GM21390 (cell line): Measurements from ENCODE around the gene STPG4.

ENCODE experiments used
- ATAC-seq: cut with Tn5 transposase; IDR thresholded peaks from one replicate; pipeline ENCODE4 v1.9.1; 2021; ENCODE audit not compliant: unreplicated experiment

Gene STPG4

DNA sequence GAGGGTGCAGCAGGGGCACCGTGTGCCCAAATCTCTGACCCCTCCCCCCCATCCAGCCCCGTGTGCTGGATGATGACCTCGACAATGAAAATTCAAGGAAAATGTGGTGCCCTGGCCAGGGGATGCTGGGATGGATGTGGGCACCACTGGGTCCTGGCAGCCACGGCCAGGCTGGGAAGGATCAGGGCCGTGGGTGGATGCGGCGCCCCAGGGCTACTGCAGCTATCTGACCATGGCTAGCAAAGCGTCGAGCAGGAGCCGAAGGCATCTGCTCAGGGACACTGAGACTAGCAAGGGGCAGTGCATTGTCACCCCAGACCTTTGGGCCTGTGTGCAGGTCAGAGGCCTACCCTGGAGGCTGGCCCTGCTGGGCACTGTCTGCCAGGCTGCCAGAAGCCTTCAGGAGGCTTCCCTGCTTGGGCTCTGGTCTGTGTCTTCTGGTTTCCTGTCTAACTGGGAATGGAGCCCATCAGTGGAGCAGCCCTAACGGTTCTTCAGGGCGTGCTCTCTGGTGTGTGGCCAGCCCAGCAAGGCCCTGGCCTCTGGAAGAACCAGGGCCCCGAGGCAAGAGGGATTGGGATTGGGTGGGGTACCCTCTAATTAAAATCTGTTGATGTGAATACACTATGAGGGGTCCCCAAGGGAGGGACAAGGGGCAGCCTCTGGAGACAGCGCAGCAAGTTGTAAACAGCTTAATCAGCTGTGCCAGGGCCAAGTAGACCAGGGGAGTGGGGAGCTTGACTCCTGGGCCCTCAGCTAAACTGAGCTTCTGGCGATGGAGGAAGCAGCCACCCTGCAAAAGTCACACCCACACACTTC, 98.0 kb downstream of the STPG4 start:
- ATAC-seq = no peak

DNA sequence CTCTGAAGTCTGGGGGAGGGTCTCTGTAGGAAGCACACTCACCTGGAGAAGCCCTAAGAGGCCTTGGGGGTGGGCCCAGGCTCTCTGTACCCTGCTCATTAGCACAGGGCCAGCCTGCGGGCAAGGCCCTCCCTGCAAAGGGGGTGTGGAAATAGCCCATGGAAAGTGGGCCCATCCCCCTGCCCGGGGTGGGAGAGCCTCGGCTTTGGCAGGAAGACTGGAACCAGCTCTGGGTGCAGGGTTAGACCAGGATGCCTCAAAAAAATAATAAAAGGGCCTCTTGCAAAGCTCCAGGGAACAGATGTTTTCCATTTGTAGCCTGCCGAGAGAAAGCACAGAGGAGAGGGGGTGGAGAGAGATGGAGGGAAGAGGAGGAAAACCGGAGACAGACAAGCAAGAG, 98.7 kb downstream of the STPG4 start:
- no peak for ATAC-seq

DNA sequence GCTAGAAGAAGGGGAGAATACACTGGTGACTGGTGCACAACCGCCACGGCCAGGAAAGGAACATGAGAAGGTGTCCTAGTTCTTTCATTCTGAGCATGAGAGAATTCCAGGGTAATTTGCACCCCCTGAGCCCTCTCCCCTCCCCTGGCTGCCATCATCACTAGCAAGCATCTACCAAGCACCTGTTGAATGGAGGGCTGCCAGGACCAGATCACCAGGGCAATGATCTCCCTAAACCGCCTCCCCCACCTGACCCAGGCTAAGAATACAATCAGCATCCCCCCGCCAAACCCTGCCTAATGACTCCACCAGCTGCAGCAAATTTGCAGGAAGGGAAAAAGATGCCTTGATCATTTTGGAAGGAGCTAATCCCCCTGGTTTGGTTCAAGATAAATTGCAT, 100.2 kb downstream of the STPG4 start:
- no peak for ATAC-seq

DNA sequence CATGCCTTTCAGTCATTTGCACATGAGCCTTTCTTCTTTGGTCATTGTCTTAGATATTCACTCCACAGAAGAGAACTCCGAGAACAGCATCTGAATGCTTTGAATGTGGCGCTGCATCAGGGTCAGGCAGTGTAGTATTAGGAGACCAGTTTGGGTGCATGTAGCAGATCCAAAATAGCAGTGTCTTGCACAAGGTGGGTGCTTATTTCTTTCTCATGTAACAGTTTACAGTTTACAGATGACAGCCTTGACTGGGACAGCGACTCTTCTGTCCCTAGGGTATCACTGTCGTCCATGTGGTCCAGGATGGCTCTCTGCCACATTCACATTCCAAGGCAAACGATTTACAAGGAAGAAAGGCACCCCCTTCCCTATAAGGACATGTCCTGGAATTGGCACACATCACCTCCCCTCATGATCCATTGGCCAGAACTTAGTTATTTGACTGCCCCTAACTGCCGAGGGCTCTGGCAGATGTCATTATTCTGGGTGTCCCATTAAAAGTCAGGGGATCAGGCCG, 101.0 kb downstream of the STPG4 start:
- no peak for ATAC-seq

DNA sequence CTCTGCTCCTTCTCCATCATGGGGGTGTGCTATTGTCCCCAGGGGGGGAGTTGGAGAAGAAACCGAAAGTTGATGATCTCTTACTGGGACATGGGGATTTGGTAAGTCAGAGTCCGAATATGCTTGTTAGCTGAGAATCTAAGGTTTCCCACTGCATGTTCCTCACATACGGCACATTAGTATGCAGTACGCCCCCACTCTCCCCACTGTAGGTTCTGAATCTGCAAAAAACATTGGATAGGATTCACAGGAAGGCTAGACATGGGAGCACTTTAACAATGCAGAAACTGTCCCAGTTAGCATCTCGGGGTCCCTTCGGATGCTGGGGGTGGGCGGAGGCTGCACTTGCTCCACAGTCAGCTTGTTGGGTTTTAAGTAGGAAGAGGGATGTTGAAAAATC, 102.3 kb downstream of the STPG4 start:
- ATAC-seq = no peak

GRCh38 chr2:47051562-47051961, 103.5 kb downstream of the STPG4 start:
- ATAC-seq = no peak

DNA sequence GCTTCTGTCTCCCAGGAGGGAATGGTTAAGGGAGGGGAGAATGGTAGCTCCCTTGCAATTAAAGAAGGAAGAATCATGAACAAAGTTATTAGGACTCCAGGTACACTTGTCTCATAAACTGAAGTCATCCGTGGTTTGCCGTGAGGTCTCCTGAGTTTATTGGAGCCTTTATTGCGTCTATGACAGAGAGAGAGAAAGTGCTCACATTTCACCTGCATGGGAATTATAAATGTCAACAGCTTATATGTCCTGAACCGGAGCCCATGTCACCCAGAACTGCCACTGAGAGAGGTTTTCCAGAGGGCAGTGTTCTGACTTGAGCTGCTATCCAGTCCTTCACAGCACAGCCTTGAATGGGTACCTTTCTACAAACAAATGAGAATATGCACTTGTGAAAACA, 104.3 kb downstream of the STPG4 start:
- no peak for ATAC-seq

GRCh38 chr2:47050021-47050760, 104.9 kb downstream of the STPG4 start:
- ATAC-seq = no peak

GRCh38 chr2:47049502-47049901, 105.6 kb downstream of the STPG4 start:
- no peak for ATAC-seq

GRCh38 chr2:47048801-47049480, 106.2 kb downstream of the STPG4 start:
- no peak for ATAC-seq

DNA sequence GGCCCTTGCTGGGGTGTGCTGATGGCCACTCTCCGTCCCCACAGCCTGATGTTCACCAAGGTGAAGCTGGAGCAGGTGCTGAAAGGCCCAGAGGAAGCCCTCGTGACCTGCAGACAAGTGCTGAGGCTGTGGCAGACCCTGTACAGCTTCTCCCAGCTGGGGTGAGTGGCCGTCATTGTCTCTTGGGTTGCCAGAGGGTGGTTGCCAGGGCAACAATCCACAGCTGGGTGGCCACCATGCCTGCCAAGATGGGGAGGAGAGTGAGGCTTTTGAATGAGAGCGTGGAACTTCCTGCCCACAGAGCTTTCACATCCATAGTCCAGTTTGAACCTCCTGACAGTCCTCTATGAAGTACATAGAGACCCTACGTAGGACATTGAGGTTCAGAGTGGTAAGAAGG, 108.8 kb downstream of the STPG4 start:
- ATAC-seq = no peak

DNA sequence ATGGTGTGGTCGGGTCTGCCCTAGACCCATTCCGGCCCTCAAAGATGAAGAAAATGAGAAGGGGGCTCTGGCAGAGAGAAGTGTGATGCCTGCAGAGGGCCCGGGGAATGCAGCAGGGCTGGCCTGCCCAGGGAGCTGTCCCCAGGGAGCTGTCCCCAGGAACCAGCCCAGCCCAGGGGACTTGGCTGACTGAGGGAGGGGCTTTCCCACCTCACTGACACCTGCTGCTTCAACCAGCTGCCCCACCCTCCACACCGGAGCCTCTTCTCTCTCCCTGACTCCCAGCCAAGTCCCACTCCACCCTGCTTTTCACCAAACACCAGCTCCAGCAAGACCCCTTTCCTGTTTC, 111.2 kb downstream of the STPG4 start:
- ATAC-seq = no peak

- ATAC-seq = no peak
Observed at GRCh38 chr2:47043142-47043890, 111.8 kb downstream of the STPG4 start.

- no peak for ATAC-seq
Observed at GRCh38 chr2:47041891-47042684, 113.0 kb downstream of the STPG4 start.

DNA sequence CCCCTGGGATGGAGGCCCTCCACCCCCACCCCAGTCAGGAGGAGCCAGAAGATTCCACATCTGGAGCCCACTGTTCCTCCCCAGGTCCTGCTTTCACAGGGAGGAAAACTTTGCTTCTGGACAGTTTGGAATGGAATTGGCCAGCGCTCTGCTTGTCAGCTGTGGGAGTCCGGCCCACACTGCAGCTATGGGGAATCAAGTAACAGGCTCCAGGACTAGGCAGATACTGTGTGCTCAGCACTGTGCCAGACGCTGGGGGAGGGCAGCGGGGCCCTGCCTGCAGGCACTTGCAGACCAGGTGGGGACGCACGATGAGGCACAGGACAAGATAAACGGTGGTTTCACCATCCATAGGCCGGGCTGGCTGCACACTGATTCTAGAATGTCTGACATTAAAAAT, 114.0 kb downstream of the STPG4 start:
- no peak for ATAC-seq

GRCh38 chr2:47040651-47041050, 114.5 kb downstream of the STPG4 start:
- ATAC-seq = no peak

- ATAC-seq = no peak
Observed at GRCh38 chr2:47039913-47040562, 115.1 kb downstream of the STPG4 start.

GRCh38 chr2:47039489-47039870, 115.6 kb downstream of the STPG4 start:
- ATAC-seq = no peak

GRCh38 chr2:47038656-47039488, 116.2 kb downstream of the STPG4 start:
- peak; percentile 38 for ATAC-seq
